Stimulated activated CD4-positive, alpha-beta T cell treated with anti-CD3 and anti-CD28 coated beads, Interleukin-4, amount 100 ng/mL, for 4 hours (primary cell): ENCODE data around the gene SNX15.

Source experiments
- DNase-seq, 2 experiments: peaks; one replicate each; pipeline ENCODE4 v3.0.0-alpha.2; 2020

SNX15 gene

DNA sequence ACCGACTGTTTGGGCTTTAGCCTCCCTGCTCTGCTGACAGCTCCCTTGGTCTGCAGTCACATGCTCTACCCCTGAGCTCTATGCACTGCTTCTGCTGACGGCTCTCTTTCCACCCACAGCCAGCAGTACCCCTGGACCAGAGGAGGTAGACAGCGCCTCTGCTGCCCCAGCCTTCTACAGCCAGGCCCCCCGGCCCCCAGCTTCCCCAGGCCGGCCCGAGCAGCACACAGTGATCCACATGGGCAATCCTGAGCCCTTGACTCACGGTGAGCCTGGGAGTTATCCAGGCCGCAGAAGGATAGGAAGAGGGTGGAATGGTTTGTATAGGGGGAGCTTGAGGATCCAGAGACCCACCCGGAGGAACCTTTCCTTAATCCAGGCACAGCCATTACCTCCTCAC is 59.6 kb downstream of the SNX15 start:
- no peak for DNase-seq

DNA sequence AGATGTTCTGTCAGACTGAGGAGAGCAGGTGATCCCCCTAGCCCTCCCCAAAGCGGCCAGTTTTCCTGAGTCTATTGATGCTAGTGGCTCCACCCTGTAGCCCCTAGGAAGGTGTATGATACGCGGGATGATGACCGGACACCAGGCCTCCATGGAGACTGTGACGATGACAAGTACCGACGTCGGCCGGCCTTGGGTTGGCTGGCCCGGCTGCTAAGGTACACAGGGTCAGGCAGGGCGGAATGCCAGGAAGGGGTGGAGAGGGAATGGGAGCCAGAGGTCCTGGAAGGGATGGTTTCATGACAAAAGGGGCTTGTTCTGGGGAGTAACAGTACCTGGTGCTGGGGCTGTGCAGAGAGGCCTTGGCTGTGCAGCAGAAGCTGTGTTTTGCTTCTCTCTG is 60.0 kb downstream of the SNX15 start:
- DNase-seq, result no peak

GRCh38 chr11:65087827-65088226 is 60.6 kb downstream of the SNX15 start:
- DNase-seq, result no peak

DNA sequence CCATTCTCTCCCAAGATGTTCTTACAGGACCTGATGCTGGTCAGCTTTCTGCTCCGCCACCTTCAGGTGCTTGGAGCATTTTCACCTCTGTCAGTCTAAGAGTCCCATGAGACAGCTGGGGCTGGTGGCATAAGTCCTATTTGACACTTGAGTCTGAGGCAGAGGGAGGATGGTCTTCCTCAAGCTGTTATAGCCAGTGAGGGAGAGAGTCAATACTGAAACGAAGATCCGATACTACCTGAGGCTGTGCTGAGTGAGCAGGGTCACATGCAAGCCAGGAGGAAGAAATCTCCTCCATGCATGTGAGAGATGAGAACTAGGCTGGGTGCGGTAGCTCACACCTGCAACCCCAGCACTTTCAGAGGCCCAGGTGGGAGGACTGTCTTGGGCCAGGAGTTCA is 62.4 kb downstream of the SNX15 start:
- DNase-seq, result no peak
